ENCODE results near the gene PIGL. TPM values are rescaled to one million over a fixed set of nuclear protein-coding genes. Genes with fewer than 3 reads are reported as not detected.

Gene PIGL
- polyA plus RNA-seq, 1 experiment, result 23.1 TPM

DNA sequence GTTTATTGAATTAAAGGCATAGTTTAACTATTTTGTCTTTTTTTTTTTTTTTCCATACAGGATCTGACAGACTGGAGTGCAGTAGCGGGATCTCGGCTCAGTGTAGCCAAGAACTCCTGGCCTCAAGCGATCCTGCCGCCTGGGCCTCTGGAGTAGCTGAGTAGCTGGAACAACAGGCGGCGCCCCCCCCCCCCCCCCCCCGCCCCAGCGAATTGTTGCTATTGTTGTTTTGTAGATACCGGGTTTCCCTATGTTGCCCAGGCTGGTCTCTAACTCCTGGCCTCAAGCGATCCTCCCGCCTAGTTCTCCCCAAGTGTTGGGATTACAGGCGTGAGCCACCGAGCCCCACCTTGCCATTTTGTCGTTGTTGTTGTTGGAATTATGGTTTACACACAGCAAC lies 137.6 kb downstream of the PIGL start:
- Histone ChIP-seq H3K4me3 (ENCODE audit: low read depth, low read length) (no peak overlapping the region), H3K27me3 (ENCODE audit: control insufficient read depth, insufficient read depth, low read length) (no peaks in the 10 kb centered on the region), H3K36me3 (ENCODE audit: control insufficient read depth, insufficient read depth, low read length) (no peaks in the 10 kb centered on the region)
- CTCF ChIA-PET, result interaction anchor here (0.6 to 10.9 kb wide), 2 partner anchors 10 to 59 kb away, joined by 3 to 89 read pairs; no protein-coding TSS in a partner anchor
- no peak for DNase-seq (ENCODE audit: low read depth)
- POLR2A ChIA-PET, result no interaction called here
- TF ChIP-seq, protein P1, sequence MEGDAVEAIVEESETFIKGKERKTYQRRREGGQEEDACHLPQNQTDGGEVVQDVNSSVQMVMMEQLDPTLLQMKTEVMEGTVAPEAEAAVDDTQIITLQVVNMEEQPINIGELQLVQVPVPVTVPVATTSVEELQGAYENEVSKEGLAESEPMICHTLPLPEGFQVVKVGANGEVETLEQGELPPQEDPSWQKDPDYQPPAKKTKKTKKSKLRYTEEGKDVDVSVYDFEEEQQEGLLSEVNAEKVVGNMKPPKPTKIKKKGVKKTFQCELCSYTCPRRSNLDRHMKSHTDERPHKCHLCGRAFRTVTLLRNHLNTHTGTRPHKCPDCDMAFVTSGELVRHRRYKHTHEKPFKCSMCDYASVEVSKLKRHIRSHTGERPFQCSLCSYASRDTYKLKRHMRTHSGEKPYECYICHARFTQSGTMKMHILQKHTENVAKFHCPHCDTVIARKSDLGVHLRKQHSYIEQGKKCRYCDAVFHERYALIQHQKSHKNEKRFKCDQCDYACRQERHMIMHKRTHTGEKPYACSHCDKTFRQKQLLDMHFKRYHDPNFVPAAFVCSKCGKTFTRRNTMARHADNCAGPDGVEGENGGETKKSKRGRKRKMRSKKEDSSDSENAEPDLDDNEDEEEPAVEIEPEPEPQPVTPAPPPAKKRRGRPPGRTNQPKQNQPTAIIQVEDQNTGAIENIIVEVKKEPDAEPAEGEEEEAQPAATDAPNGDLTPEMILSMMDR (IDR thresholded peaks at IDR 0.05; ENCODE audit: insufficient read depth, low read depth, low read length), result no peak

DNA sequence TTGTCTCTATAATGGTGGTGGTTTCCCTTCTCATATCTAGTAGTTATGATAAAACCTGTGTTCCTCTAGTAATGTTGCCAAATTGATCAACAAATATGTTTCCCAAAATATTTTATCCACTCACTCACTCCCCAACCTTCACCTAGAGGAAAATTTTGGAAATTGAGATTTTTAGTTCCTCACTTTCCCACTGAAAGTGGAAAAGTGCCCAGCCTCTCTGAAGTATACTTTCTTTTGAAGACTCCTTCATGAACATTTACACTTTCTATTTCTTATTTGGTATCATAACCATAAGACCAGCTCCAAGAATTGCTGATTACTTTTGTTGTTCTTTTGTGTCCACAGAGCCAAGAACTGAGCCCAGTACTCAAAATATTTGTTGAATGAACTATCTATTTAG lies 141.4 kb downstream of the PIGL start:
- no peaks in the 10 kb centered on the region for H3K27me3 ChIP-seq (ENCODE audit: control insufficient read depth, insufficient read depth, low read length)
- TF ChIP-seq, protein P1 (IDR thresholded peaks at IDR 0.05; ENCODE audit: insufficient read depth, low read depth, low read length), result no peak
- CTCF ChIA-PET, result interaction anchor here (0.6 kb wide), 1 partner anchor 231 kb away, joined by 4 read pairs; no protein-coding TSS in a partner anchor

DNA sequence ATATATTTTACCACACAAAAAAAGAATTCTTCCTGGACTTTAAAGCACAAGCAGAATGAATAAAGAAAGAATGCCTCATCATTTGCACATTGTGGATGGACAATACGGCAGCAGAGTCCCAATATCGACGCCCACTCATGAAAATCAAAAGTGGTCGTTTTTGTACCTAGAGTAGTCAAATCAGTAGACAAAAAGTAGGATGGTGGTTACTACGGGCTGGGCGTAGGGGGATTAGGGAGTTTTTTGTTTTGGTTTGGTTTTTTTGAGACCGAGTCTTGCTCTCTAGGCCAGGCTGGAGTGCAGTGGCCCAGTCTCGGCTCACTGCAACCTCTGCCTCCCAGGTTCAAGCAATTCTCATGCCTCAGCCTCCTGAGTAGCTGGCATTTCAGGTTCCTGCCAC lies 144.9 kb downstream of the PIGL start:
- TF ChIP-seq, protein P1 (IDR thresholded peaks at IDR 0.05; ENCODE audit: insufficient read depth, low read depth, low read length), result no peak
- Histone ChIP-seq H3K27me3 (ENCODE audit: control insufficient read depth, insufficient read depth, low read length) (no peaks in the 10 kb centered on the region), H3K36me3 (ENCODE audit: control insufficient read depth, insufficient read depth, low read length) (no peaks in the 10 kb centered on the region), H3K4me3 (ENCODE audit: low read depth, low read length) (no peak overlapping the region)
- ChIA-PET CTCF (interaction anchor here (0.7 to 3.9 kb wide), 4 partner anchors 54 to 1245 kb away, joined by 4 to 45 read pairs (median 21); partner anchors contain the start of gene TRPV2), POLR2A (no interaction called here)
- DNase-seq (ENCODE audit: low read depth), result no peak

More for the DNA sequence above, 141.4 kb downstream of the PIGL start:
- Histone ChIP-seq H3K36me3 (ENCODE audit: control insufficient read depth, insufficient read depth, low read length) (no peaks in the 10 kb centered on the region), H3K4me3 (ENCODE audit: low read depth, low read length) (no peak overlapping the region)
- no peak for DNase-seq (ENCODE audit: low read depth)
- POLR2A ChIA-PET, result no interaction called here

DNA sequence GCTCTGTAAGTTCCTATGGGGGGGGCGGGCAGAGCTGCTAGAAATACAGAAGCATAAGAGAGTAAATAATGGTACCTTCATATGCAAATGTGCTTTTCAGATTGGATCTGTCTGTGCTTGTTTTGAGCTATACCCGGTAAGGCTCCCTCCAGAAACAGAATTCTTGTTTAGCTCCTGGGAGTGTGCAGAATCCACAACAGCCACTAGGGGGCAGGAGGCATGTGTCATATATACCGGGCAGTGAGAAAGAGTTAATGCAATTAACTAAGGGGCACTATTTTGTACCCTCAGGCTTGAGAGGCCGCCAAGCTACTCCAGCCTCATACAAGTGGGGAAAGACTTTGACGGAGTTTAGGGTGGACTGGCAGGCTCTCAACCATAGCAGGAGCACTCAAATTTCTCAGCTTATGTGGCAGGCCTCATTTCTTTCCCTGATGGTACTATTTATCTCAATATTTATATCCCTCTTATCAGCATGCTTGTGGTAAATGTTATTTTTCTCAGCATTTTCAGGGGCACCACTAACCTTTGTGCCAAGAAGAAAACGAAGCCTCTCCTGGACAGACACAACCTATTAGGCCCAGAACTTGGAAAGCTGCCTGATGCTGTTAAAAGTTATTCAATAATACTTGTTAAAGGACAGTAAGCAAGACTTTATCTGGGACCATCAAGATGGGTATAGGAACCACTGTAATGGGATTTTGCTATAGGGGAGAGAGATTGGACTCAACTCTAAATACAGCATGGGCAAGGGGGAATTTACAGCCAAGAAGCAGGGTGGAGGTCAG lies 146.9 kb downstream of the PIGL start:
- ChIA-PET CTCF (interaction anchor here (0.6 to 6.5 kb wide), 39 partner anchors 12 to 1589 kb away, joined by 3 to 89 read pairs (median 5); partner anchors contain the start of genes CENPV, NCOR1, PIGL and TRPV2), POLR2A (interaction anchor here (0.7 kb wide), 1 partner anchor 76 kb away, joined by 4 read pairs; no protein-coding TSS in a partner anchor)
- Histone ChIP-seq H3K36me3 (ENCODE audit: control insufficient read depth, insufficient read depth, low read length) (no peaks in the 10 kb centered on the region), H3K4me3 (ENCODE audit: low read depth, low read length) (no peak overlapping the region), H3K27me3 (ENCODE audit: control insufficient read depth, insufficient read depth, low read length) (no peaks in the 10 kb centered on the region)
- TF ChIP-seq, protein P1 (IDR thresholded peaks at IDR 0.05; ENCODE audit: insufficient read depth, low read depth, low read length), result peak; percentile 95
- no peak for DNase-seq (ENCODE audit: low read depth)

DNA sequence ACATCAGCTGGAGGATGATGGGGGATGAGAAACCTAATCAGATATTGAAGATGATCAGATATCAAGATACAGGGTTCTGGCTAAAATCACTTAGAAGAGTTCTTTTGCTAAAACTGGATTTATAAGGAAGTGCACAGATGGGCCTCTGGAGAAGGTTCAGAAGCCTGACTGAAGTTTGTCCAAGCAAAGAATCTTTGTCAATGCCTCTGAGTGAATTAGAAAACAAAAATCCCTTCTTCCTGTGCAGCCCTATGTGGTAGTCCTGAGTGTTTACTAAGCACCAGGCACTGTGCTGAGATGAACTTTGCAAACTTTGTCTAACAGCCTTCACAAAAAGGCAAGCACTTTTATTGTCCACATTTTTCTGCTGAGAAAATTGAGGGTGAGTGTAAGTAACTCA lies 147.6 kb downstream of the PIGL start:
- H3K4me3 ChIP-seq (ENCODE audit: low read depth, low read length), result no peak overlapping the region
- TF ChIP-seq, protein P1 (IDR thresholded peaks at IDR 0.05; ENCODE audit: insufficient read depth, low read depth, low read length), result no peak
- no peaks in the 10 kb centered on the region for H3K36me3 ChIP-seq (ENCODE audit: control insufficient read depth, insufficient read depth, low read length)
- ChIA-PET CTCF (interaction anchor here (0.6 to 6.5 kb wide), 22 partner anchors 12 to 225 kb away, joined by 3 to 89 read pairs (median 6); partner anchors contain the start of genes CENPV and UBB), POLR2A (interaction anchor here (0.7 kb wide), 1 partner anchor 75 kb away, joined by 4 read pairs; no protein-coding TSS in a partner anchor)
- no peaks in the 10 kb centered on the region for H3K27me3 ChIP-seq (ENCODE audit: control insufficient read depth, insufficient read depth, low read length)
- no peak for DNase-seq (ENCODE audit: low read depth)
